Lower lobe of right lung (tissue), 2 donors: Measurements from ENCODE around the gene CYYR1. TPM values are rescaled to one million over a fixed set of nuclear protein-coding genes. Genes with fewer than 3 reads are reported as not detected.
A peak's percentile ranks its signal among the peaks of the same experiment; 100 is the strongest.

Experiments
- ATAC-seq, 2 donors: fragments of 200-7000 bp; cut with Tn5 transposase; one replicate each; pipeline ENCODE4 v1.9.1; 2020 to 2022; ENCODE audit warnings: mild to moderate bottlenecking in 2 of 2, moderate library complexity in 2 of 2
- DNase-seq: peaks from one replicate; pipeline ENCODE4 v3.0.0-alpha.2; 2020
- H3K27ac ChIP-seq: fragments of 200-600 bp; one replicate; pipeline ENCODE4 v1.8.0; 2022
- H3K27me3 ChIP-seq: fragments of 200-600 bp; one replicate; pipeline ENCODE4 v1.8.0; 2022; ENCODE audit warnings: low read depth
- H3K36me3 ChIP-seq: fragments of 200-600 bp; one replicate; pipeline ENCODE4 v1.8.0; 2022; ENCODE audit warnings: mild to moderate bottlenecking
- H3K4me1 ChIP-seq: fragments of 200-600 bp; one replicate; pipeline ENCODE4 v1.8.0; 2022
- H3K4me3 ChIP-seq: fragments of 200-600 bp; one replicate; pipeline ENCODE4 v1.8.0; 2022; ENCODE audit warnings: mild to moderate bottlenecking
- H3K9me3 ChIP-seq: fragments of 200-600 bp; one replicate; pipeline ENCODE4 v1.8.0; 2022
- CTCF ChIP-seq: fragments of 200-600 bp; IDR thresholded peaks from one replicate; pipeline ENCODE4 v1.8.0; 2022; ENCODE audit warnings: antibody characterized with exemption, mild to moderate bottlenecking
- intact Hi-C: fragments of 100-400 bp; cut with DNase I; formaldehyde crosslinking; loops from one replicate; pipeline ENCODE4 v1.11.0; 2022
- total RNA-seq: library from RNA; stranded (reverse); fragmentation: NEBNext Ultra II Directional; extraction: Animal tissue kit (Norgen Biotek cat#: 25700); gene quantifications from one replicate; pipeline ENCODE4 v1.2.1, GENCODE V29; 2021
- donor health status: DM: no; HTN: yes; CAD: no; lungs with severe emphysema.

CYYR1 gene
- total RNA-seq, 1 donor from 2014 or later, result 28.1 TPM

- Histone ChIP-seq H3K4me3 (no peak overlapping the region), H3K4me1 (no peaks in the 10 kb centered on the region), H3K36me3 (no peaks in the 10 kb centered on the region), H3K27ac (no peak overlapping the region), H3K9me3 (no peaks in the 10 kb centered on the region), H3K27me3 (no peaks in the 10 kb centered on the region)
- no peak for TF ChIP-seq CTCF
- no peak for DNase-seq
- intact Hi-C loops, result no loop called here
- ATAC-seq, result no peak
Observed at GRCh38 chr21:26597031-26597430, 23.9 kb upstream of the CYYR1 start.

GRCh38 chr21:26595971-26596370 is 22.9 kb upstream of the CYYR1 start:
- Histone ChIP-seq H3K4me1 (no peaks in the 10 kb centered on the region), H3K36me3 (no peaks in the 10 kb centered on the region), H3K27me3 (no peaks in the 10 kb centered on the region), H3K9me3 (no peaks in the 10 kb centered on the region), H3K4me3 (no peak overlapping the region), H3K27ac (no peak overlapping the region)
- DNase-seq (no peak), ATAC-seq (no peak)
- intact Hi-C loops, result no loop called here
- no peak for TF ChIP-seq CTCF

GRCh38 chr21:26593800-26594199 is 20.7 kb upstream of the CYYR1 start:
- TF ChIP-seq CTCF, result no peak
- no peak for ATAC-seq
- no peaks in the 10 kb centered on the region for H3K27me3 ChIP-seq
- intact Hi-C loops, result no loop called here
- no peak overlapping the region for H3K27ac ChIP-seq
- DNase-seq, result no peak
- H3K4me3 ChIP-seq, result no peak overlapping the region
- no peaks in the 10 kb centered on the region for H3K4me1 ChIP-seq
- H3K36me3 ChIP-seq, result no peaks in the 10 kb centered on the region
- no peaks in the 10 kb centered on the region for H3K9me3 ChIP-seq

GRCh38 chr21:26591543-26591942 is 18.5 kb upstream of the CYYR1 start:
- DNase-seq, result no peak
- no peak for ATAC-seq
- no peaks in the 10 kb centered on the region for H3K27me3 ChIP-seq
- no peak overlapping the region for H3K4me3 ChIP-seq
- TF ChIP-seq CTCF, result no peak
- H3K9me3 ChIP-seq, result no peaks in the 10 kb centered on the region
- no peaks in the 10 kb centered on the region for H3K36me3 ChIP-seq
- no peaks in the 10 kb centered on the region for H3K4me1 ChIP-seq
- no peak overlapping the region for H3K27ac ChIP-seq
- intact Hi-C loops, result no loop called here

GRCh38 chr21:26588446-26588845 is 15.4 kb upstream of the CYYR1 start:
- no peaks in the 10 kb centered on the region for H3K36me3 ChIP-seq
- H3K4me1 ChIP-seq, result no peaks in the 10 kb centered on the region
- no peaks in the 10 kb centered on the region for H3K27me3 ChIP-seq
- intact Hi-C loops, result no loop called here
- no peaks in the 10 kb centered on the region for H3K9me3 ChIP-seq
- peak overlapping the region; percentile 4 for H3K4me3 ChIP-seq
- DNase-seq, result no peak
- ATAC-seq, result no peak
- TF ChIP-seq CTCF, result no peak
- H3K27ac ChIP-seq, result no peak overlapping the region

- Histone ChIP-seq H3K4me1 (no peaks in the 10 kb centered on the region), H3K4me3 (peak overlapping the region; percentile 4), H3K27ac (no peak overlapping the region), H3K27me3 (no peaks in the 10 kb centered on the region), H3K9me3 (no peaks in the 10 kb centered on the region), H3K36me3 (no peaks in the 10 kb centered on the region)
- no peak for TF ChIP-seq CTCF
- intact Hi-C loops, result no loop called here
- DNase-seq (no peak), ATAC-seq (peak in 1 of 2 donors; percentile 35)
Observed at GRCh38 chr21:26587736-26588201, 14.7 kb upstream of the CYYR1 start.
